IgD-negative memory B cell (primary cell): Measurements from ENCODE around the gene ZNF367. TPM values are rescaled to one million over a fixed set of nuclear protein-coding genes. Genes with fewer than 3 reads are reported as not detected.

Experiments used
- H3K27ac Mint-ChIP-seq, 3 donors: one replicate each; pipeline ENCODE4 v1.8.0; 2020 to 2022; ENCODE audit warnings: mild to moderate bottlenecking in 3 of 3, mixed read lengths in 3 of 3, moderate library complexity in 1 of 3
- H3K27me3 Mint-ChIP-seq: one replicate; pipeline ENCODE4 v1.8.0; 2021; ENCODE audit warnings: mixed read lengths
- H3K36me3 Mint-ChIP-seq: one replicate; pipeline ENCODE4 v1.8.0; 2020; ENCODE audit warnings: mild to moderate bottlenecking, mixed read lengths
- H3K4me1 Mint-ChIP-seq, 3 donors: one replicate each; pipeline ENCODE4 v1.8.0; 2020 to 2022; ENCODE audit warnings: mixed read lengths in 3 of 3, mild to moderate bottlenecking in 1 of 3
- H3K4me3 Mint-ChIP-seq, 4 donors: one replicate each; pipeline ENCODE4 v1.8.0; 2020 to 2022; ENCODE audit warnings: mild to moderate bottlenecking in 4 of 4, mixed read lengths in 4 of 4, moderate library complexity in 3 of 4
- H3K9me3 Mint-ChIP-seq, 3 donors: one replicate each; pipeline ENCODE4 v1.8.0; 2020 to 2021; ENCODE audit warnings: mixed read lengths in 3 of 3, mild to moderate bottlenecking in 1 of 3
- polyA plus RNA-seq: library from polyadenylated mRNA; unstranded; fragments of 300-500 nt; fragmentation: Illumina TruSeq; gene quantifications from one replicate; pipeline ENCODE4 v1.2.3, GENCODE V29; 2021

The ZNF367 gene
- polyA plus RNA-seq, 1 donor from 2014 or later: 0.21 TPM

- Mint-ChIP-seq H3K36me3 (peaks cover 1% of the 10 kb centered on the region), H3K4me1 (no peaks in the 10 kb centered on the region), H3K27ac (no peak overlapping the region), H3K9me3 (no peaks in the 10 kb centered on the region), H3K27me3 (no peaks in the 10 kb centered on the region), H3K4me3 (no peak overlapping the region)
Observed at GRCh38 chr9:96340707-96341106, 77.5 kb downstream of the ZNF367 start.

GRCh38 chr9:96338299-96338698, 79.9 kb downstream of the ZNF367 start:
- Mint-ChIP-seq H3K4me1 (no peaks in the 10 kb centered on the region), H3K9me3 (no peaks in the 10 kb centered on the region), H3K27ac (no peak overlapping the region), H3K4me3 (no peak overlapping the region), H3K27me3 (no peaks in the 10 kb centered on the region), H3K36me3 (no peaks in the 10 kb centered on the region)

Other genes starting within 250 kb of the ZNF367 start
- gene HSD17B3, start 116.2 kb downstream of the ZNF367 start, polyA plus RNA-seq: not detected
- 11.0 TPM for gene SLC35D2, start 34.7 kb downstream of the ZNF367 start, polyA plus RNA-seq
- gene HABP4, start 31.8 kb upstream of the ZNF367 start, polyA plus RNA-seq: 7.4 TPM
- gene CDC14B, start 201.5 kb upstream of the ZNF367 start, polyA plus RNA-seq: 8.3 TPM
- gene PRXL2C, start 236.9 kb upstream of the ZNF367 start, polyA plus RNA-seq: 9.6 TPM